COR-L47 (cell line): ENCODE data around the gene CPEB3.
"Not testable (repeated sequence)": the region's sequence is repeated elsewhere in the genome, so short reads cannot be mapped to it uniquely, and the experiment has no call there.

Experiments
- DNase-seq: peaks from one replicate; lab custom pipeline; 2025; lab: John Stamatoyannopoulos, UW

Gene CPEB3

GRCh38 chr10:92267343-92267742 is 23.5 kb downstream of the CPEB3 start:
- no peak for DNase-seq

- DNase-seq: no peak
Observed at GRCh38 chr10:92265687-92266258, 25.1 kb downstream of the CPEB3 start.

- DNase-seq: no peak
Observed at GRCh38 chr10:92264249-92264648, 26.6 kb downstream of the CPEB3 start.

- DNase-seq: no peak
Observed at GRCh38 chr10:92263396-92263795, 27.5 kb downstream of the CPEB3 start.

- no peak for DNase-seq
Observed at GRCh38 chr10:92248566-92248965, 42.3 kb downstream of the CPEB3 start.

GRCh38 chr10:92244796-92245195 is 46.1 kb downstream of the CPEB3 start:
- no peak for DNase-seq

- peak; percentile 40 for DNase-seq
Observed at GRCh38 chr10:92242910-92243671, 47.8 kb downstream of the CPEB3 start.

- DNase-seq: no peak
Observed at GRCh38 chr10:92242380-92242779, 48.5 kb downstream of the CPEB3 start.

- DNase-seq: no peak
Observed at GRCh38 chr10:92241501-92241900, 49.4 kb downstream of the CPEB3 start.

GRCh38 chr10:92241158-92241500 is 49.7 kb downstream of the CPEB3 start:
- DNase-seq: no peak

GRCh38 chr10:92240289-92241157 is 50.4 kb downstream of the CPEB3 start:
- peak; percentile 30 for DNase-seq

- DNase-seq: no peak
Observed at GRCh38 chr10:92239600-92240288, 51.1 kb downstream of the CPEB3 start.

- no peak for DNase-seq
Observed at GRCh38 chr10:92239151-92239599, 51.7 kb downstream of the CPEB3 start.

GRCh38 chr10:92238586-92239098 is 52.2 kb downstream of the CPEB3 start:
- no peak for DNase-seq

- no peak for DNase-seq
Observed at GRCh38 chr10:92238054-92238585, 52.8 kb downstream of the CPEB3 start.

- DNase-seq: no peak
Observed at GRCh38 chr10:92231196-92231595, 59.7 kb downstream of the CPEB3 start.

GRCh38 chr10:92222603-92223262 is 68.1 kb downstream of the CPEB3 start:
- no peak for DNase-seq

- DNase-seq: no peak
Observed at GRCh38 chr10:92219559-92219958, 71.3 kb downstream of the CPEB3 start.

- no peak for DNase-seq
Observed at GRCh38 chr10:92218569-92218968, 72.3 kb downstream of the CPEB3 start.

- DNase-seq: not testable (repeated sequence)
Observed at GRCh38 chr10:92216608-92217007, 74.3 kb downstream of the CPEB3 start.

GRCh38 chr10:92215222-92215621 is 75.7 kb downstream of the CPEB3 start:
- DNase-seq: not testable (repeated sequence)
